HepG2 (cell line): ENCODE results near the gene NOCT.

ENCODE experiments used
- EEA1 ChIP-seq: sonication (generic); formaldehyde crosslinking; IDR thresholded peaks from 2 replicates; pipeline ENCODE4 v1.5.1; 2020; ENCODE audit warnings: mild to moderate bottlenecking, missing genetic modification reagents, borderline replicate concordance
- MXD4 ChIP-seq: IDR thresholded peaks from 2 replicates; pipeline ENCODE4 v1.6.1; 2016; ENCODE audit warnings: mild to moderate bottlenecking, missing biosample characterization, missing genetic modification reagents
- RXRA ChIP-seq: sonication (generic); formaldehyde crosslinking; IDR thresholded peaks from 2 replicates; pipeline ENCODE4 v1.5.1; 2020; ENCODE audit warnings: missing genetic modification reagents
- SRSF9 ChIP-seq: fragments of 200-400 bp; formaldehyde crosslinking; IDR thresholded peaks from 2 replicates; pipeline ENCODE4 v1.6.1; 2018; ENCODE audit warnings: borderline replicate concordance, mild to moderate bottlenecking, low read depth, low read length; ENCODE audit not compliant: insufficient read depth, poor library complexity, severe bottlenecking
- ZNF83 ChIP-seq: sonication (generic); formaldehyde crosslinking; IDR thresholded peaks from 2 replicates; pipeline ENCODE4 v1.4.0; 2020; ENCODE audit warnings: missing genetic modification reagents, mild to moderate bottlenecking, borderline replicate concordance

DNA sequence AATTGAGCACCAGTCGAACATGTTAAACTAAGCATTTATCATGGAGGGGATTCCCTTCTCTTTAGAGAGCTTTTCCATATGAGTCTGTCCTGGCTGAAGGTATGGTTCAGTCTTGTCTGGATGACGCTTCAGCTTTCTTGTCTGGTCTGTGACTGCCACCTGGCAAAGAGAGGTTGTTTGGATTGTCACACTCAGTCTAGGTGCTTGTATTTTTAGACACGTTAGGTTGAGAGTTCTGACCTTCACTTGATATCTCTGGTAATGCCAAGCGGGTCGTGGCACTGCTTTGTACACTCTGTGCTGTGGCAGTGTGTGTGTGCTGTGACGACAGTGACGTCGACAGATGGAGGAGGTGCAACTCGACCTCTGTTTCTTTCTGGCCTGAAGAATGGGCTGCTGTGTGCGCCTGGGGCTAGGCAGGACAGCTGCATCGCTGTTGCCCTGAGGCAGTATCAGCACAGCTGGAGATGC is 12.6 kb downstream of the NOCT start:
- TF ChIP-seq MXD4 (CRISPR knock-in tag) (no peak), RXRA (CRISPR knock-in tag) (no peak), SRSF9 (no peak), ZNF83 (CRISPR knock-in tag) (no peak), EEA1 (CRISPR knock-in tag) (no peak)
